WTC11 (cell line): Measurements from ENCODE around the gene OMG. TPM values are rescaled to one million over a fixed set of nuclear protein-coding genes. Genes with fewer than 3 reads are reported as not detected.

Experiments
- ATAC-seq: fragments of 200-7000 bp; cut with Tn5 transposase; 2 replicates; pipeline ENCODE4 v1.10.0; 2021; ENCODE audit warnings: mild to moderate bottlenecking, moderate library complexity
- CTCF ChIA-PET: fragments of 300-600 bp; sonication (Branson Sonifier 250); formaldehyde crosslinking; loops from one replicate; lab custom pipeline; 2021; ENCODE audit warnings: antibody characterized with exemption; lab: Charles Lee
- POLR2A ChIA-PET: fragments of 350-600 bp; sonication (Branson Sonifier 250); formaldehyde crosslinking; loops from one replicate; lab custom pipeline; 2021; ENCODE audit warnings: antibody characterized with exemption; lab: Charles Lee
- DNase-seq: peaks from one replicate; pipeline ENCODE4 v3.0.0; 2021; ENCODE audit warnings: low spot score
- H3K27ac Mint-ChIP-seq: 2 replicates; pipeline ENCODE4 v1.8.0; 2021; ENCODE audit warnings: mixed read lengths
- H3K27me3 Mint-ChIP-seq: 2 replicates; pipeline ENCODE4 v1.8.0; 2021; ENCODE audit warnings: low read depth, mild to moderate bottlenecking, moderate library complexity, mixed read lengths
- H3K36me3 Mint-ChIP-seq: 2 replicates; pipeline ENCODE4 v1.8.0; 2021; ENCODE audit warnings: mixed read lengths
- H3K4me1 Mint-ChIP-seq: 2 replicates; pipeline ENCODE4 v1.8.0; 2022; ENCODE audit warnings: mixed read lengths
- H3K4me3 Mint-ChIP-seq: 2 replicates; pipeline ENCODE4 v1.8.0; 2021; ENCODE audit warnings: mild to moderate bottlenecking, moderate library complexity, mixed read lengths
- H3K9me3 Mint-ChIP-seq: 2 replicates; pipeline ENCODE4 v1.8.0; 2021; ENCODE audit warnings: mixed read lengths
- IRF1 ChIP-seq: sonication (generic); formaldehyde crosslinking; IDR thresholded peaks from 2 replicates; pipeline ENCODE4 v1.8.0; 2023; ENCODE audit warnings: missing genetic modification reagents
- IRF2 ChIP-seq: sonication (generic); formaldehyde crosslinking; IDR thresholded peaks from 2 replicates; pipeline ENCODE4 v1.8.0; 2022; ENCODE audit warnings: low read depth, missing genetic modification reagents, borderline replicate concordance
- JAZF1 ChIP-seq: fragments of 250-450 bp; sonication (Bioruptor Pico); IDR thresholded peaks from 2 replicates; pipeline ENCODE4 v1.9.0; 2021; ENCODE audit warnings: moderate library complexity, mild to moderate bottlenecking, inconsistent platforms
- MXD4 ChIP-seq: fragments of 250-450 bp; sonication (Bioruptor Pico); IDR thresholded peaks from 2 replicates; pipeline ENCODE4 v1.8.0; 2021; ENCODE audit warnings: mild to moderate bottlenecking, moderate library complexity, borderline replicate concordance
- MYBL2 ChIP-seq: sonication (generic); formaldehyde crosslinking; IDR thresholded peaks from 2 replicates; pipeline ENCODE4 v1.8.1; 2023; ENCODE audit warnings: mild to moderate bottlenecking, moderate library complexity, missing genetic modification reagents
- NFE2L1 ChIP-seq: sonication (generic); formaldehyde crosslinking; IDR thresholded peaks from 2 replicates; pipeline ENCODE4 v1.8.1; 2023; ENCODE audit warnings: missing genetic modification reagents
- NR1H2 ChIP-seq: sonication (generic); formaldehyde crosslinking; IDR thresholded peaks from 2 replicates; pipeline ENCODE4 v1.9.0; 2021; ENCODE audit warnings: mild to moderate bottlenecking, moderate library complexity, missing genetic modification reagents
- PRRX2 ChIP-seq: fragments of 250-450 bp; sonication (Bioruptor Pico); IDR thresholded peaks from 2 replicates; pipeline ENCODE4 v1.8.0; 2021; ENCODE audit warnings: mild to moderate bottlenecking
- RORB ChIP-seq: fragments of 250-450 bp; sonication (Bioruptor Pico); IDR thresholded peaks from 2 replicates; pipeline ENCODE4 v1.9.0; 2021; ENCODE audit warnings: mild to moderate bottlenecking
- SOX15 ChIP-seq: fragments of 250-450 bp; sonication (Bioruptor Pico); IDR thresholded peaks from 2 replicates; pipeline ENCODE4 v1.9.0; 2021; ENCODE audit warnings: mild to moderate bottlenecking
- SP1 ChIP-seq: sonication (generic); formaldehyde crosslinking; conservative IDR thresholded peaks from 2 replicates; pipeline ENCODE4 v1.8.1; 2022; ENCODE audit warnings: missing genetic modification reagents
- TEAD4 ChIP-seq: sonication (generic); formaldehyde crosslinking; IDR thresholded peaks from 2 replicates; pipeline ENCODE4 v1.8.0; 2022; ENCODE audit warnings: mild to moderate bottlenecking, missing genetic modification reagents
- USF2 ChIP-seq: sonication (generic); formaldehyde crosslinking; IDR thresholded peaks from 2 replicates; pipeline ENCODE4 v1.8.1; 2023; ENCODE audit warnings: mild to moderate bottlenecking, missing genetic modification reagents, moderate library complexity
- ZNF423 ChIP-seq: fragments of 250-450 bp; sonication (Bioruptor Pico); IDR thresholded peaks from 2 replicates; pipeline ENCODE4 v2.1.2; 2022; ENCODE audit warnings: mild to moderate bottlenecking, moderate library complexity
- ZNF425 ChIP-seq: fragments of 250-450 bp; sonication (Bioruptor Pico); conservative IDR thresholded peaks from 2 replicates; pipeline ENCODE4 v1.9.0; 2021; ENCODE audit warnings: mild to moderate bottlenecking
- total RNA-seq: library from RNA; stranded (reverse); gene quantifications from 3 replicates; pipeline ENCODE4 v1.2.3, GENCODE V29; 2021
- TF ChIP-seq, protein P1 (sequence below): sonication (generic); formaldehyde crosslinking; IDR thresholded peaks from 2 replicates; pipeline ENCODE4 v1.8.1; 2023; ENCODE audit warnings: mild to moderate bottlenecking, missing genetic modification reagents
- TF ChIP-seq, protein P2 (sequence below): sonication (generic); formaldehyde crosslinking; IDR thresholded peaks from 2 replicates; pipeline ENCODE4 v1.8.0; 2022; ENCODE audit warnings: mild to moderate bottlenecking, missing genetic modification reagents

OMG gene
- total RNA-seq, 1 experiment from 2014 or later: not detected

DNA sequence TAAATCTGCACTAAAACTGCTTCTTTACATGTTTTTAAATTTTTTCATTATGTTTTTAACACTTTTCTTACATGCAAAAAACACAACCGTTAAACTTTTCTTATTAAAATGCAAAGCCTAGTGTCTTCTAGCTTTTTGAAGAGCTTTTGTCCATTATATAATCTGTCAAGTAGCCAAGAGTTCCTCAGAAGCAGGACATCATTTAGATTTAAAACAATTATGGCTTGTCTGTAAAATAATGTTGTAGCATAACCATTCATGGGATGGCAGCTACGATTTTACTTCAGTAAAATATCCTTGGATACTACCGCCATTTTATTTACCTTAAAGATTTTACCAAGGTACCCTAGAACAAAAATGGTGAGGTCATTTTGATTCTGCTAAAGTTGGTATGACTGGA, 2.8 kb downstream of the OMG start:
- POLR2A ChIA-PET: no interaction called here

GRCh38 chr17:31293581-31293980, 3.5 kb downstream of the OMG start:
- Mint-ChIP-seq H3K4me3 (no peak overlapping the region), H3K9me3 (no peaks in the 10 kb centered on the region), H3K27ac (peak overlapping the region; percentile 17; the same call in 1 of the 2 replicates), H3K36me3 (no peaks in the 10 kb centered on the region), H3K27me3 (no peaks in the 10 kb centered on the region), H3K4me1 (peaks cover 12% of the 10 kb centered on the region)
- no peak for ATAC-seq
- CTCF ChIA-PET: no interaction called here
- DNase-seq: no peak
- TF ChIP-seq NR1H2 (no peak), MYBL2 (CRISPR knock-in tag) (no peak), MXD4 (no peak), ZNF423 (CRISPR knock-in tag) (no peak), TEAD4 (CRISPR knock-in tag) (no peak), SOX15 (CRISPR knock-in tag) (no peak), ZNF425 (CRISPR knock-in tag) (no peak), PRRX2 (no peak), JAZF1 (CRISPR knock-in tag) (no peak), USF2 (no peak)
- TF ChIP-seq, protein P1, sequence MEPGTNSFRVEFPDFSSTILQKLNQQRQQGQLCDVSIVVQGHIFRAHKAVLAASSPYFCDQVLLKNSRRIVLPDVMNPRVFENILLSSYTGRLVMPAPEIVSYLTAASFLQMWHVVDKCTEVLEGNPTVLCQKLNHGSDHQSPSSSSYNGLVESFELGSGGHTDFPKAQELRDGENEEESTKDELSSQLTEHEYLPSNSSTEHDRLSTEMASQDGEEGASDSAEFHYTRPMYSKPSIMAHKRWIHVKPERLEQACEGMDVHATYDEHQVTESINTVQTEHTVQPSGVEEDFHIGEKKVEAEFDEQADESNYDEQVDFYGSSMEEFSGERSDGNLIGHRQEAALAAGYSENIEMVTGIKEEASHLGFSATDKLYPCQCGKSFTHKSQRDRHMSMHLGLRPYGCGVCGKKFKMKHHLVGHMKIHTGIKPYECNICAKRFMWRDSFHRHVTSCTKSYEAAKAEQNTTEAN: no peak
- TF ChIP-seq, protein P2, sequence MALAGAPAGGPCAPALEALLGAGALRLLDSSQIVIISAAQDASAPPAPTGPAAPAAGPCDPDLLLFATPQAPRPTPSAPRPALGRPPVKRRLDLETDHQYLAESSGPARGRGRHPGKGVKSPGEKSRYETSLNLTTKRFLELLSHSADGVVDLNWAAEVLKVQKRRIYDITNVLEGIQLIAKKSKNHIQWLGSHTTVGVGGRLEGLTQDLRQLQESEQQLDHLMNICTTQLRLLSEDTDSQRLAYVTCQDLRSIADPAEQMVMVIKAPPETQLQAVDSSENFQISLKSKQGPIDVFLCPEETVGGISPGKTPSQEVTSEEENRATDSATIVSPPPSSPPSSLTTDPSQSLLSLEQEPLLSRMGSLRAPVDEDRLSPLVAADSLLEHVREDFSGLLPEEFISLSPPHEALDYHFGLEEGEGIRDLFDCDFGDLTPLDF: no peak
- POLR2A ChIA-PET: no interaction called here

More for the DNA sequence above, 2.8 kb downstream of the OMG start:
- H3K27ac Mint-ChIP-seq: no peak overlapping the region
- no peaks in the 10 kb centered on the region for H3K9me3 Mint-ChIP-seq
- TF ChIP-seq IRF2 (CRISPR knock-in tag) (no peak), IRF1 (CRISPR knock-in tag) (no peak), SP1 (CRISPR knock-in tag) (no peak), RORB (CRISPR knock-in tag) (no peak), SOX15 (CRISPR knock-in tag) (no peak)
- CTCF ChIA-PET: no interaction called here
- no peak for DNase-seq
- H3K4me1 Mint-ChIP-seq: peaks cover 12% of the 10 kb centered on the region
- no peak overlapping the region for H3K4me3 Mint-ChIP-seq
- no peaks in the 10 kb centered on the region for H3K27me3 Mint-ChIP-seq
- no peak for ATAC-seq
- no peaks in the 10 kb centered on the region for H3K36me3 Mint-ChIP-seq

- ChIA-PET POLR2A (no interaction called here), CTCF (no interaction called here)
- peaks cover 9% of the 10 kb centered on the region for H3K4me1 Mint-ChIP-seq
- ATAC-seq (no peak), DNase-seq (no peak)
- H3K4me3 Mint-ChIP-seq: no peak overlapping the region
- no peak for TF ChIP-seq NR1H2
- TF ChIP-seq NFE2L1 (CRISPR knock-in tag): no peak
- H3K27me3 Mint-ChIP-seq: no peaks in the 10 kb centered on the region
- H3K36me3 Mint-ChIP-seq: no peaks in the 10 kb centered on the region
- no peaks in the 10 kb centered on the region for H3K9me3 Mint-ChIP-seq
- H3K27ac Mint-ChIP-seq: no peak overlapping the region
These were observed 5.2 kb downstream of the OMG start for GRCh38 chr17:31291820-31292219.
